K562 (cell line): ENCODE results near the gene PRPF6. TPM values are rescaled to one million over a fixed set of nuclear protein-coding genes. Genes with fewer than 3 reads are reported as not detected.

Experiments
- ATAC-seq: fragments of 200-7000 bp; cut with Tn5 transposase; 3 replicates; pipeline ENCODE4 v1.9.1; 2020; ENCODE audit warnings: moderate library complexity
- BruUV-seq: library from RNA; stranded (reverse); fragments of 400-500 nt; replicated peaks from 2 replicates; lab custom pipeline; 2021; lab: Mats Ljungman, UMichigan
- CTCF ChIA-PET: fragments of 300-600 bp; formaldehyde crosslinking; extraction: SDS; loops from one replicate; lab custom pipeline; 2021; ENCODE audit warnings: low intra/inter-chr PET ratio; lab: Yijun Ruan, JAX
- POLR2A ChIA-PET: fragments of 300-600, 350-650 bp; sonication (Branson Sonifier 250); formaldehyde crosslinking; extraction: SDS; loops from one replicate; lab custom pipeline; 2021; ENCODE audit warnings: antibody characterized with exemption, inconsistent platforms; lab: Yijun Ruan, JAX
- DNase-seq, 4 experiments: peaks; one replicate each; pipeline versions ENCODE4 v3.0.0 to v3.0.0-alpha.2; 2011 to 2018; ENCODE audit warnings: low spot score in 3 of 4, mixed read lengths in 3 of 4; ENCODE audit errors: extremely low read depth in 1 of 4
- FAIRE-seq: peaks from 2 replicates; lab custom pipeline; 2011; peaks lifted over from hg19 to GRCh38; lab: Jason Lieb, UNC
- H2AFZ ChIP-seq: 2 replicates; pipeline ENCODE4 v1.6.0; 2011; ENCODE audit warnings: low read depth, low read length, control low read depth, inconsistent platforms
- H3K27ac ChIP-seq: fragments of 200-600 bp; 3 replicates; pipeline ENCODE4 v1.8.0; 2011; ENCODE audit warnings: low read depth, mild to moderate bottlenecking, control low read depth, inconsistent platforms, low read length, moderate library complexity, mixed read lengths; ENCODE audit errors: extremely low read depth
- H3K27me3 ChIP-seq, 2 experiments: fragments of 300-600 bp in 1 of 2; 2 replicates in 1 of 2; 3 replicates in 1 of 2; pipeline versions ENCODE4 v1.6.0 to v1.8.0; 2011; ENCODE audit warnings: inconsistent platforms in 2 of 2, low read length in 2 of 2, mild to moderate bottlenecking in 1 of 2, mixed read lengths in 1 of 2, moderate library complexity in 1 of 2; ENCODE audit not compliant: control insufficient read depth in 2 of 2, insufficient read depth in 2 of 2
- H3K36me3 ChIP-seq: fragments of 300-600 bp; 3 replicates; pipeline ENCODE4 v1.8.0; 2011; ENCODE audit warnings: mild to moderate bottlenecking, low read length, inconsistent platforms; ENCODE audit not compliant: control insufficient read depth, insufficient read depth
- H3K4me1 ChIP-seq, 2 experiments: fragments of 200-600 bp in 1 of 2; replicated peaks in 1 of 2; 2 replicates in 1 of 2; 3 replicates in 1 of 2; pipeline versions ENCODE4 v1.5.1 to v1.8.0; 2011; ENCODE audit warnings: inconsistent platforms in 2 of 2, low read length in 2 of 2, mild to moderate bottlenecking in 1 of 2, mixed read lengths in 1 of 2, moderate library complexity in 1 of 2; ENCODE audit not compliant: control insufficient read depth in 2 of 2, insufficient read depth in 2 of 2
- H3K4me2 ChIP-seq: 2 replicates; pipeline ENCODE4 v1.6.1; 2011; ENCODE audit warnings: low read length, control low read depth, inconsistent platforms, mixed read lengths; ENCODE audit not compliant: insufficient read depth
- H3K4me3 ChIP-seq: fragments of 200-600 bp; sonication (generic), shearing (Covaris generic); 2 replicates; pipeline ENCODE4 v1.5.1; 2016; ENCODE audit warnings: control low read depth, inconsistent platforms
- H3K79me2 ChIP-seq: fragments of 200-600 bp; 3 replicates; pipeline ENCODE4 v1.8.0; 2011; ENCODE audit warnings: low read length, inconsistent platforms; ENCODE audit not compliant: control insufficient read depth, insufficient read depth
- H3K9ac ChIP-seq, 2 experiments: 2 replicates each; pipeline versions ENCODE4 v1.6.0 to v1.6.1; 2011; ENCODE audit warnings: low read depth in 2 of 2, low read length in 2 of 2, control low read depth in 1 of 2, inconsistent platforms in 1 of 2, mild to moderate bottlenecking in 1 of 2, mixed read lengths in 1 of 2; ENCODE audit not compliant: insufficient read depth in 1 of 2
- H3K9me1 ChIP-seq: one replicate; pipeline ENCODE4 v1.6.0; 2011; ENCODE audit warnings: inconsistent platforms, mild to moderate bottlenecking, low read length, moderate library complexity; ENCODE audit not compliant: control insufficient read depth, insufficient read depth
- H3K9me3 ChIP-seq: replicated peaks from 2 replicates; pipeline ENCODE4 v1.5.1; 2011; ENCODE audit warnings: low read depth, low read length, inconsistent platforms; ENCODE audit not compliant: control insufficient read depth, insufficient read depth
- H4K20me1 ChIP-seq: replicated peaks from 2 replicates; pipeline ENCODE4 v1.6.1; 2011; ENCODE audit warnings: low read length, inconsistent platforms, mixed read lengths; ENCODE audit not compliant: control insufficient read depth, insufficient read depth
- ARHGAP35 ChIP-seq: fragments of 450-650 bp; IDR thresholded peaks from 2 replicates; pipeline ENCODE4 v1.6.1; 2018; ENCODE audit not compliant: partially characterized antibody
- EGR1 ChIP-seq: fragments of 450-650 bp; conservative IDR thresholded peaks from 2 replicates; pipeline ENCODE4 v1.6.1; 2017; ENCODE audit warnings: mild to moderate bottlenecking
- PTRF ChIP-seq: fragments of 450-650 bp; IDR thresholded peaks from 2 replicates; pipeline ENCODE4 v1.6.1; 2016; ENCODE audit warnings: mild to moderate bottlenecking, missing genetic modification characterization, missing compliant biosample characterization
- RBM22 ChIP-seq: fragments of 200-400 bp; formaldehyde crosslinking; IDR thresholded peaks from 2 replicates; pipeline ENCODE4 v1.6.1; 2018; ENCODE audit warnings: low read length, low read depth; ENCODE audit not compliant: poor library complexity, severe bottlenecking
- SIX5 ChIP-seq, 2 experiments: IDR thresholded peaks; 2 replicates each; pipeline ENCODE4 v1.6.1; 2011; ENCODE audit warnings: low read length in 2 of 2, borderline replicate concordance in 1 of 2, low read depth in 1 of 2, mild to moderate bottlenecking in 1 of 2, moderate library complexity in 1 of 2; ENCODE audit not compliant: insufficient read depth in 1 of 2
- SP2 ChIP-seq: IDR thresholded peaks from 2 replicates; pipeline ENCODE4 v1.6.1; 2011; ENCODE audit warnings: mild to moderate bottlenecking, low read depth, low read length, moderate library complexity; ENCODE audit not compliant: poor library complexity, severe bottlenecking; ENCODE audit errors: extremely low read depth
- YY1 ChIP-seq, 3 experiments: IDR thresholded peaks; 2 replicates each; pipeline ENCODE4 v1.6.1; 2011; ENCODE audit warnings: low read length in 2 of 3, mild to moderate bottlenecking in 2 of 3, moderate library complexity in 2 of 3, borderline replicate concordance in 1 of 3, control low read depth in 1 of 3, low read depth in 1 of 3; ENCODE audit not compliant: insufficient read depth in 3 of 3, insufficient replicate concordance in 2 of 3, control insufficient read depth in 1 of 3, insufficient read length in 1 of 3; ENCODE audit errors: extremely low read depth in 1 of 3
- WGBS: fragments of 100-300 bp; shearing (Covaris generic); methylation state at CpG from one replicate; pipeline ENCODE4 v1.1.6; 2016; ENCODE audit warnings: low coverage, mixed read lengths; ENCODE audit not compliant: insufficient coverage; ENCODE audit errors: missing lambda C conversion rate; 5-methylcytosine and 5-hydroxymethylcytosine counted together
- in situ Hi-C: fragments of 300-500 bp; cut with MboI; formaldehyde crosslinking; loops from 4 replicates; pipeline ENCODE4 v1.15.0; 2018; ENCODE audit warnings: inconsistent platforms, mixed read lengths
- intact Hi-C: fragments of 100-400 bp; cut with micrococcal nuclease; formaldehyde crosslinking; loops from 2 replicates; pipeline ENCODE4 v1.14.2; 2022
- polyA plus RNA-seq, 8 experiments: library from polyadenylated mRNA; depleted of rRNA in 4 of 8; stranded (reverse) in 5 of 8; unstranded in 3 of 8; fragments of >200 nt; fragmentation: Nextera tagmentation in 2 of 8; fragmentation: Illumina TruSeq in 1 of 8; extraction: Ambion mirVana in 2 of 8; extraction: Trizol in 1 of 8; gene quantifications; 2 replicates each; pipeline versions ENCODE4 v1.2.1 to v1.2.3, GENCODE V29; 2011 to 2014; ENCODE audit warnings: inconsistent platforms in 1 of 8, missing spikeins in 1 of 8
- total RNA-seq, 7 experiments: library from RNA; depleted of rRNA in 6 of 7; stranded (reverse); fragments of >200 nt in 6 of 7; fragmentation: Illumina TruSeq in 2 of 7; extraction: Trizol in 2 of 7; gene quantifications; 2 replicates each; pipeline versions ENCODE4 v1.2.1 to v1.2.3, GENCODE V29; 2011 to 2021; ENCODE audit warnings: low replicate concordance in 1 of 7

The PRPF6 gene
- total and polyA plus RNA-seq, 9 of the 15 experiments (the other 6 are each of a cell fraction or from before 2014, with no cell fraction given), result 4.2 to 83.2 (median 59.9) TPM

DNA sequence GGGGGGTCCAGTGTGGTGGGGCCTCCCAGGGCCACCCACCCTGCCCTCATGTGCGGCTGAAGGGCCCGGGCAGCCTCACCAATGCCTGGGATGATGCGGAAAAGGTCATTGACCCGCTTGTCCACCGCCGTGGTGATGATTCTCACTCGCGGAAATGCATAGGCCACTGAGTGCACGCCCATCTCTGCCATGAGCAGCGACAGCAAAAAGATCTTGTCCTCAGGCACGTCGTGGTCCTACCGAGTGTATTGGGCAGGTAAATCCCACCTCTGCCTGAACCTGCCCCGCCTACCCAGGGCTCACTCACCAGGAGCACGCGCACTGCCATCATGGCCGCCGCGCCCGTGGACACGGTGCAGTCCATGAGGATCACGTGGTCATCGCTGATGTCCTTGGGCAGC, 40.9 kb upstream of the PRPF6 start:
- WGBS, result 92% methylated on average over 17 of the region's 23 CpGs
- peaks cover 5% of the 10 kb centered on the region for H3K9me1 ChIP-seq
- no peak overlapping the region for H3K4me3 ChIP-seq
- H3K27ac ChIP-seq, result no peak overlapping the region
- H2AFZ ChIP-seq, result no peak overlapping the region
- H3K27me3 ChIP-seq, result no peaks in the 10 kb centered on the region
- in situ Hi-C loops, result no loop called here
- intact Hi-C loops, result no loop called here
- H3K9me3 ChIP-seq, result no peaks in the 10 kb centered on the region; the same call in 1 of the 2 replicates
- FAIRE-seq, result no peak
- no peak overlapping the region for H3K4me2 ChIP-seq
- TSS peak; percentile 52 for BruUV-seq
- peaks cover 16% of the 10 kb centered on the region for H4K20me1 ChIP-seq
- H3K9ac ChIP-seq, result no peak overlapping the region; a peak in 1 of 4 replicates
- DNase-seq, result no peak
- ATAC-seq, result no peak
- peaks cover 9% of the 10 kb centered on the region for H3K79me2 ChIP-seq
- H3K36me3 ChIP-seq, result peaks cover 76% of the 10 kb centered on the region; the same call in 2 of the 3 replicates
- H3K4me1 ChIP-seq, result peaks cover 8 to 64% of the 10 kb centered on the region in 2 experiments; a peak in 3 of 5 replicates
- CTCF ChIA-PET, result no interaction called here
- POLR2A ChIA-PET, result interaction anchor here (0.5 kb wide), 2 partner anchors 249 to 466 kb away, joined by 3 read pairs; no protein-coding TSS in a partner anchor
- no peak for TF ChIP-seq ARHGAP35
- TF ChIP-seq RBM22, result peak; percentile 76
- peak in 1 of 3 experiments; percentile 35 for TF ChIP-seq YY1 (IDR thresholded peaks at IDR 0.05; ENCODE audit: borderline replicate concordance in 1 of 3, control insufficient read depth in 1 of 3, extremely low read depth in 1 of 3, insufficient read depth in 3 of 3, insufficient read length in 1 of 3, insufficient replicate concordance in 2 of 3, low read depth in 1 of 3, low read length in 2 of 3)
- no peak for TF ChIP-seq SIX5 (IDR thresholded peaks at IDR 0.05; ENCODE audit: borderline replicate concordance in 1 of 2, insufficient read depth in 1 of 2, low read depth in 1 of 2, low read length in 2 of 2)
- TF ChIP-seq EGR1, result no peak
- no peak for TF ChIP-seq SP2
- no peak for TF ChIP-seq PTRF (tag)
